Neural cell (in vitro differentiated cells): ENCODE data around the gene BCHE. TPM values are rescaled to one million over a fixed set of nuclear protein-coding genes. Genes with fewer than 3 reads are reported as not detected.

Source experiments
- H2AFZ ChIP-seq: fragments of 200-600, 300-800 bp; sonication (generic), shearing (Covaris generic); 2 replicates; pipeline ENCODE4 v1.6.0; 2014; ENCODE audit warnings: low read depth, mild to moderate bottlenecking, antibody characterized with exemption, low read length, moderate library complexity
- H3F3A ChIP-seq: fragments of 200-600 bp; shearing (Covaris generic); 2 replicates; pipeline ENCODE4 v1.6.1; 2016; ENCODE audit warnings: mild to moderate bottlenecking, moderate library complexity, mixed read lengths, antibody characterized with exemption, low read length; ENCODE audit not compliant: insufficient read depth, poor library complexity, severe bottlenecking
- H3K27ac ChIP-seq: fragments of 200-600, 300-800 bp; sonication (generic), shearing (Covaris generic); 2 replicates; pipeline ENCODE4 v1.5.1; 2014; ENCODE audit warnings: mild to moderate bottlenecking, low read length, moderate library complexity
- H3K27me3 ChIP-seq: fragments of 300-800, 200-600 bp; sonication (generic), shearing (Covaris generic); 2 replicates; pipeline ENCODE4 v1.6.0; 2014; ENCODE audit warnings: mild to moderate bottlenecking, low read depth, low read length, moderate library complexity; ENCODE audit not compliant: insufficient read depth
- H3K36me3 ChIP-seq: fragments of 300-800, 200-600 bp; sonication (generic), shearing (Covaris generic); 2 replicates; pipeline ENCODE4 v1.5.1; 2014; ENCODE audit warnings: mild to moderate bottlenecking, antibody characterized with exemption, low read length, moderate library complexity; ENCODE audit not compliant: insufficient read depth
- H3K4me2 ChIP-seq: fragments of 300-800, 200-600 bp; sonication (generic), shearing (Covaris generic); 2 replicates; pipeline ENCODE4 v1.6.0; 2014; ENCODE audit warnings: mild to moderate bottlenecking, low read length
- H3K4me3 ChIP-seq: fragments of 300-800, 200-600 bp; sonication (generic), shearing (Covaris generic); 2 replicates; pipeline ENCODE4 v1.5.1; 2014; ENCODE audit warnings: mild to moderate bottlenecking, low read length, moderate library complexity
- H3K79me2 ChIP-seq: fragments of 200-600 bp; shearing (Covaris generic); replicated peaks from 2 replicates; pipeline ENCODE4 v1.6.0; 2014; ENCODE audit warnings: mild to moderate bottlenecking, low read length, moderate library complexity; ENCODE audit not compliant: insufficient read depth
- H3K9ac ChIP-seq: fragments of 300-800, 200-600 bp; sonication (generic), shearing (Covaris generic); 2 replicates; pipeline ENCODE4 v1.6.1; 2016; ENCODE audit warnings: mild to moderate bottlenecking, low read length, mixed read lengths
- H3K9me2 ChIP-seq: fragments of 200-600 bp; shearing (Covaris generic); 2 replicates; pipeline ENCODE4 v1.6.1; 2016; ENCODE audit warnings: mild to moderate bottlenecking, low read length, mixed read lengths; ENCODE audit not compliant: insufficient read depth
- H3K9me3 ChIP-seq: fragments of 200-600, 300-800 bp; sonication (generic), shearing (Covaris generic); 2 replicates; pipeline ENCODE4 v1.6.1; 2016; ENCODE audit warnings: mild to moderate bottlenecking, mixed run types, low read length, moderate library complexity, mixed read lengths
- H4K20me1 ChIP-seq: fragments of 200-600 bp; shearing (Covaris generic); 2 replicates; pipeline ENCODE4 v1.6.1; 2016; ENCODE audit warnings: mild to moderate bottlenecking, mixed run types; ENCODE audit not compliant: insufficient read depth
- CTCF ChIP-seq: fragments of 450-650 bp; IDR thresholded peaks from 2 replicates; pipeline ENCODE4 v1.5.1; 2014; ENCODE audit warnings: antibody characterized with exemption, mild to moderate bottlenecking, moderate library complexity; ENCODE audit not compliant: poor library complexity, severe bottlenecking
- EP300 ChIP-seq: fragments of 450-650 bp; conservative IDR thresholded peaks from 2 replicates; pipeline ENCODE4 v1.6.1; 2014; ENCODE audit warnings: antibody characterized with exemption, mild to moderate bottlenecking, moderate library complexity; ENCODE audit not compliant: poor library complexity, severe bottlenecking
- EZH2 ChIP-seq: fragments of 200-600, 300-800 bp; shearing (Covaris generic), sonication (generic); IDR thresholded peaks from 2 replicates; pipeline ENCODE4 v1.6.1; 2014; ENCODE audit warnings: antibody characterized with exemption, low read length, borderline replicate concordance, mild to moderate bottlenecking; ENCODE audit not compliant: insufficient read depth, poor library complexity, severe bottlenecking
- MXI1 ChIP-seq: fragments of 450-650 bp; conservative IDR thresholded peaks from 2 replicates; pipeline ENCODE4 v1.6.1; 2014; ENCODE audit warnings: antibody characterized with exemption, mild to moderate bottlenecking; ENCODE audit not compliant: poor library complexity, severe bottlenecking
- POLR2AphosphoS5 ChIP-seq: IDR thresholded peaks from 2 replicates; pipeline ENCODE4 v1.6.1; 2012
- RAD21 ChIP-seq: fragments of 450-650 bp; conservative IDR thresholded peaks from 2 replicates; pipeline ENCODE4 v1.6.1; 2014; ENCODE audit warnings: antibody characterized with exemption, mild to moderate bottlenecking, moderate library complexity
- REST ChIP-seq: IDR thresholded peaks from 2 replicates; pipeline ENCODE4 v1.6.1; 2012; ENCODE audit warnings: borderline replicate concordance
- SMC3 ChIP-seq: fragments of 450-650 bp; conservative IDR thresholded peaks from 2 replicates; pipeline ENCODE4 v1.6.1; 2014; ENCODE audit warnings: antibody characterized with exemption, mild to moderate bottlenecking, moderate library complexity; ENCODE audit not compliant: poor library complexity
- TAF1 ChIP-seq: IDR thresholded peaks from 2 replicates; pipeline ENCODE4 v1.6.1; 2012; ENCODE audit warnings: low read depth
- polyA plus RNA-seq: library from polyadenylated mRNA; depleted of rRNA; stranded (reverse); fragments of >200 nt; gene quantifications from 2 replicates; pipeline ENCODE4 v1.2.3, GENCODE V29; 2014

BCHE gene
- polyA plus RNA-seq, 1 donor from 2014 or later = 2.6 TPM

GRCh38 chr3:165742351-165742750 is 94.9 kb downstream of the BCHE start:
- Histone ChIP-seq H3F3A (no peaks in the 10 kb centered on the region), H3K27me3 (no peaks in the 10 kb centered on the region), H2AFZ (no peak overlapping the region), H3K9me2 (no peaks in the 10 kb centered on the region), H4K20me1 (no peaks in the 10 kb centered on the region), H3K79me2 (no peaks in the 10 kb centered on the region), H3K36me3 (no peaks in the 10 kb centered on the region), H3K9ac (no peak overlapping the region), H3K4me2 (no peak overlapping the region), H3K27ac (no peak overlapping the region), H3K9me3 (no peaks in the 10 kb centered on the region), H3K4me3 (no peak overlapping the region)
- no peak for TF ChIP-seq TAF1
- no peak for TF ChIP-seq POLR2AphosphoS5

GRCh38 chr3:165729756-165730155 is 107.5 kb downstream of the BCHE start:
- no peaks in the 10 kb centered on the region for H3K9me3 ChIP-seq
- TF ChIP-seq MXI1 (no peak), TAF1 (no peak), EP300 (no peak), CTCF (no peak), EZH2 (no peak), RAD21 (no peak), REST (no peak), SMC3 (no peak), POLR2AphosphoS5 (no peak)
- H3K9ac ChIP-seq = no peak overlapping the region
- no peaks in the 10 kb centered on the region for H3F3A ChIP-seq
- H3K79me2 ChIP-seq = no peaks in the 10 kb centered on the region
- no peak overlapping the region for H2AFZ ChIP-seq
- H3K9me2 ChIP-seq = no peaks in the 10 kb centered on the region
- no peak overlapping the region for H3K4me2 ChIP-seq
- no peaks in the 10 kb centered on the region for H4K20me1 ChIP-seq
- H3K36me3 ChIP-seq = no peaks in the 10 kb centered on the region
- no peak overlapping the region for H3K27ac ChIP-seq
- no peak overlapping the region for H3K4me3 ChIP-seq
- no peaks in the 10 kb centered on the region for H3K27me3 ChIP-seq

GRCh38 chr3:165728924-165729323 is 108.3 kb downstream of the BCHE start:
- Histone ChIP-seq H3K9me3 (no peaks in the 10 kb centered on the region), H3K27me3 (no peaks in the 10 kb centered on the region), H3K4me3 (no peak overlapping the region), H3K9me2 (no peaks in the 10 kb centered on the region), H3K9ac (no peak overlapping the region), H2AFZ (no peak overlapping the region), H3K4me2 (no peak overlapping the region), H3K36me3 (no peaks in the 10 kb centered on the region), H3K27ac (no peak overlapping the region), H4K20me1 (no peaks in the 10 kb centered on the region), H3F3A (no peaks in the 10 kb centered on the region), H3K79me2 (no peaks in the 10 kb centered on the region)
- no peak for TF ChIP-seq EP300
- no peak for TF ChIP-seq MXI1
- TF ChIP-seq POLR2AphosphoS5 = no peak
- TF ChIP-seq SMC3 = no peak
- no peak for TF ChIP-seq EZH2
- no peak for TF ChIP-seq TAF1
- no peak for TF ChIP-seq CTCF
- no peak for TF ChIP-seq RAD21
- no peak for TF ChIP-seq REST
